ENCODE data around the gene MFSD8. TPM values are rescaled to one million over a fixed set of nuclear protein-coding genes. Genes with fewer than 3 reads are reported as not detected.

Gene MFSD8
- polyA plus RNA-seq, 4 donors, result 9.9 to 31.4 (median 15.7) TPM

DNA sequence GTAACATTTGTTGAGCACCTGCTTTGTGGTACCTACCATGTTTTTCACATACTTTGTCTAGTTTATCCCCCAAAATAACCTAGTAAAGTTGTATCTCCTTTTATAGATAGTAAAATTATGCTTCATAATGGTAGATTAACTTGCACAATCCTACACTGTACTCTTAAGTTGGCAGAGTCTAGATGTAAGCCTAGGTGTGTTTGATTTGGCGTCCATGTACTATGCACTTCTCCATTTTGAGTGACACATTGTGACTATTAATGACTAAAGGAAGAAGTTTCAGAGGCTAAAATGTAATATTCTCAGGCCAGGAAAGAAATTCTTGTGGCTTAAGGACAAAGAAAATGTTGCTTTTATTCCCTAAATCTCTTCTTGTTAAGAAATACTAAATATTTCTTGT lies 68.9 kb downstream of the MFSD8 start:
- H3K27ac ChIP-seq (ENCODE audit: low read depth in 1 of 3, low read length in 2 of 3), result no peak overlapping the region
- H3K4me1 ChIP-seq (ENCODE audit: control insufficient read depth in 3 of 3, insufficient read depth in 2 of 3, low read depth in 1 of 3, low read length in 2 of 3), result no peaks in the 10 kb centered on the region
- DNase-seq (no peak), FAIRE-seq (no peak)
- no peaks in the 10 kb centered on the region for H3K9me3 ChIP-seq (ENCODE audit: control insufficient read depth in 2 of 2, insufficient read depth in 1 of 2, low read depth in 1 of 2, low read length in 1 of 2)
- no peaks in the 10 kb centered on the region for H3K27me3 ChIP-seq (ENCODE audit: control insufficient read depth in 3 of 3, insufficient read depth in 3 of 3, low read length in 3 of 3)
- 88 to 97% (median 90%) methylated on average over 1 of the region's 1 CpG for WGBS, 3 donors
- H3K4me3 ChIP-seq (ENCODE audit: low read depth in 1 of 3, low read length in 3 of 3), result no peak overlapping the region
- H3K36me3 ChIP-seq (ENCODE audit: control insufficient read depth in 3 of 3, insufficient read depth in 2 of 3, low read depth in 1 of 3, low read length in 3 of 3), result peaks cover 0 to 5% (median 0%) of the 10 kb centered on the region in 3 donors

DNA sequence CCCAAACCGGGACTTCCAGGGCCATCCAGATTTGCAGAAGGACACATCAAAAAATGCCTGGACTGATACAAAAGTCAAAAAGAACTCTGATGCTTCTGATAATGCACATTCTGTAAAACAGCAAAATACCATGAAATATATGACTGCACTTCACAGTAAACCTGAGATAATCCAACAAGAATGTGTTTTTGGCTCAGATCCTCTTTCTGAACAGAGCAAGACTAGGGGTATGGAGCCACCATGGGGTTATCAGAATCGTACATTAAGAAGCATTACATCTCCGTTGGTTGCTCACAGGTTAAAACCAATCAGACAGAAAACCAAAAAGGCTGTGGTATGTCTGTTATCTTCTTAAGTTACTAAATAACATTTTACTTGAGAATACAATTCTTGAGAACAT lies 75.1 kb downstream of the MFSD8 start:
- FAIRE-seq (no peak), DNase-seq (no peak)
- H3K4me3 ChIP-seq (ENCODE audit: low read depth in 1 of 3, low read length in 3 of 3), result no peak overlapping the region
- H3K36me3 ChIP-seq (ENCODE audit: control insufficient read depth in 3 of 3, insufficient read depth in 2 of 3, low read depth in 1 of 3, low read length in 3 of 3), result peaks cover 0 to 5% (median 3%) of the 10 kb centered on the region in 3 donors
- no peaks in the 10 kb centered on the region for H3K9me3 ChIP-seq (ENCODE audit: control insufficient read depth in 2 of 2, insufficient read depth in 1 of 2, low read depth in 1 of 2, low read length in 1 of 2)
- no peaks in the 10 kb centered on the region for H3K27me3 ChIP-seq (ENCODE audit: control insufficient read depth in 3 of 3, insufficient read depth in 3 of 3, low read length in 3 of 3)
- no peak overlapping the region for H3K27ac ChIP-seq (ENCODE audit: low read depth in 1 of 3, low read length in 2 of 3)
- no peaks in the 10 kb centered on the region for H3K4me1 ChIP-seq (ENCODE audit: control insufficient read depth in 3 of 3, insufficient read depth in 2 of 3, low read depth in 1 of 3, low read length in 2 of 3)
- WGBS, 3 donors, result 87 to 96% (median 90%) methylated on average over 3 of the region's 3 CpGs

- DNase-seq (no peak), FAIRE-seq (no peak)
- WGBS, 3 donors, result 92 to 100% (median 97%) methylated on average over 1 of the region's 1 CpG
- H3K27me3 ChIP-seq (ENCODE audit: control insufficient read depth in 3 of 3, insufficient read depth in 3 of 3, low read length in 3 of 3), result no peaks in the 10 kb centered on the region
- peaks cover 0 to 8% (median 3%) of the 10 kb centered on the region in 3 donors for H3K36me3 ChIP-seq (ENCODE audit: control insufficient read depth in 3 of 3, insufficient read depth in 2 of 3, low read depth in 1 of 3, low read length in 3 of 3)
- no peak overlapping the region for H3K27ac ChIP-seq (ENCODE audit: low read depth in 1 of 3, low read length in 2 of 3)
- no peak overlapping the region for H3K4me3 ChIP-seq (ENCODE audit: low read depth in 1 of 3, low read length in 3 of 3)
- no peaks in the 10 kb centered on the region for H3K4me1 ChIP-seq (ENCODE audit: control insufficient read depth in 3 of 3, insufficient read depth in 2 of 3, low read depth in 1 of 3, low read length in 2 of 3)
- H3K9me3 ChIP-seq (ENCODE audit: control insufficient read depth in 2 of 2, insufficient read depth in 1 of 2, low read depth in 1 of 2, low read length in 1 of 2), result no peaks in the 10 kb centered on the region
Measured at GRCh38 chr4:127888559-127888958, 76.4 kb downstream of the MFSD8 start.

GRCh38 chr4:127881563-127881864 lies 83.5 kb downstream of the MFSD8 start:
- Histone ChIP-seq H3K36me3 (ENCODE audit: control insufficient read depth in 3 of 3, insufficient read depth in 2 of 3, low read depth in 1 of 3, low read length in 3 of 3) (peaks cover 0 to 3% (median 2%) of the 10 kb centered on the region in 3 donors), H3K9me3 (ENCODE audit: control insufficient read depth in 2 of 2, insufficient read depth in 1 of 2, low read depth in 1 of 2, low read length in 1 of 2) (no peaks in the 10 kb centered on the region), H3K27me3 (ENCODE audit: control insufficient read depth in 3 of 3, insufficient read depth in 3 of 3, low read length in 3 of 3) (no peaks in the 10 kb centered on the region), H3K4me1 (ENCODE audit: control insufficient read depth in 3 of 3, insufficient read depth in 2 of 3, low read depth in 1 of 3, low read length in 2 of 3) (peaks cover 0 to 3% (median 0%) of the 10 kb centered on the region in 3 donors), H3K27ac (ENCODE audit: low read depth in 1 of 3, low read length in 2 of 3) (peak overlapping the region; percentile 8 to 82 (median 65)), H3K4me3 (ENCODE audit: low read depth in 1 of 3, low read length in 3 of 3) (peak overlapping the region; percentile 65 to 81 (median 73))
- FAIRE-seq (no peak), DNase-seq (no peak)
- WGBS, 3 donors, result 0 to 1% (median 0%) methylated on average over 7 of the region's 7 CpGs

DNA sequence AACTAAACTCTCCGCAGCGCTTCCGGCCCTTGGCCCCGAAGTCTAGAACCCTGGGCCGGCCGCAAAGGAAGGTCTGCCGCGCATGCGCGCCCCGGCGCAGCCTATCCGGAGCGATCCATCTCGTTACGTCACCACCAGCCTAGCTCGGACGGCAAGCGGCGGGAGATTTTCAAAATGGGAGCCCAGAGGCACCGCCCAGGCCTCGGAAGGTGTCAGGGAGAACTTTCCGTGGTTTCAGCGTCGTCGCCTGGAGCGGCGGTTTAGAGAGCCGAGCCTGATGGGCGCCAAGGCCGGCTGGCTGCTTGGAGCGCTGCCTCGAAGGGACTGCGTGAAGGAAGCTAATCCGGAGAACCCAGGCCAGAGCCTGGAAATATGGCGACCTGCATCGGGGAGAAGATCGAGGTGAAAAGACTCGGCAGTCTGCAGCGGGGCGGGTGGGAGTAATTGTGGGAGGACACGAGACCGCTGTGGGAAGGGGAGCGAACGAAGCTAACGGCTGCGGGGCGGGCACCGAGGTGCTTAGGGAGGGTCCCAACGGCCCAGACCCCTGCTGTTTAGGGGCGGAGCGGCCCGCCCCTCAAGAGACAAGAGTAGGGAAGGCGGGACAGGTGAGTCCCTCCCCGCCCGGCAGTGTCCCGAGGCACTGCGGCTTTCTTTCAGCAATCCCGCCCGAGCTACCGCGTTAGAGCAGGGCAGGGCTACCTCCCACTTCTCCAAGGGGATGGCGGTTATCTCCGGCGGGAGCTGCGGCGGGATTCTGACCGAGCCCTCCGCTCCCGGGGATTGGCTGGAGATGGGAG lies 84.0 kb downstream of the MFSD8 start, which contains the start of gene PLK4:
Gene PLK4, plus strand, starts transcription at position 131 of the 800 bp plus-strand sequence. Its CDS starts 242 bp downstream, at position 373.
- Histone ChIP-seq H3K36me3 (ENCODE audit: control insufficient read depth in 3 of 3, insufficient read depth in 2 of 3, low read depth in 1 of 3, low read length in 3 of 3) (peaks cover 0 to 3% (median 2%) of the 10 kb centered on the region in 3 donors), H3K4me3 (ENCODE audit: low read depth in 1 of 3, low read length in 3 of 3) (peak within 1 kb of the TSS; percentile 65 to 81 (median 73))
- no peak for FAIRE-seq

GRCh38 chr4:127875791-127876190 lies 89.2 kb downstream of the MFSD8 start:
- DNase-seq (no peak), FAIRE-seq (no peak)
- H3K4me3 ChIP-seq (ENCODE audit: low read depth in 1 of 3, low read length in 3 of 3), result no peak overlapping the region
- H3K27me3 ChIP-seq (ENCODE audit: control insufficient read depth in 3 of 3, insufficient read depth in 3 of 3, low read length in 3 of 3), result no peaks in the 10 kb centered on the region
- H3K36me3 ChIP-seq (ENCODE audit: control insufficient read depth in 3 of 3, insufficient read depth in 2 of 3, low read depth in 1 of 3, low read length in 3 of 3), result peaks cover 0 to 4% (median 0%) of the 10 kb centered on the region in 3 donors
- H3K27ac ChIP-seq (ENCODE audit: low read depth in 1 of 3, low read length in 2 of 3), result no peak overlapping the region
- no peaks in the 10 kb centered on the region for H3K9me3 ChIP-seq (ENCODE audit: control insufficient read depth in 2 of 2, insufficient read depth in 1 of 2, low read depth in 1 of 2, low read length in 1 of 2)
- no peaks in the 10 kb centered on the region for H3K4me1 ChIP-seq (ENCODE audit: control insufficient read depth in 3 of 3, insufficient read depth in 2 of 3, low read depth in 1 of 3, low read length in 2 of 3)

More for the DNA sequence above, 84.0 kb downstream of the MFSD8 start, which contains the start of gene PLK4:
- 0% methylated on average over 67 to 70 of the region's 70 CpGs for WGBS, 3 donors
- peak; percentile 98 to 99 for DNase-seq
- Histone ChIP-seq H3K4me1 (ENCODE audit: control insufficient read depth in 3 of 3, insufficient read depth in 2 of 3, low read depth in 1 of 3, low read length in 2 of 3) (peaks cover 0 to 3% (median 0%) of the 10 kb centered on the region in 3 donors), H3K9me3 (ENCODE audit: control insufficient read depth in 2 of 2, insufficient read depth in 1 of 2, low read depth in 1 of 2, low read length in 1 of 2) (no peaks in the 10 kb centered on the region), H3K27me3 (ENCODE audit: control insufficient read depth in 3 of 3, insufficient read depth in 3 of 3, low read length in 3 of 3) (no peaks in the 10 kb centered on the region), H3K27ac (ENCODE audit: low read depth in 1 of 3, low read length in 2 of 3) (peak within 1 kb of the TSS; percentile 65 to 82 (median 75))

DNA sequence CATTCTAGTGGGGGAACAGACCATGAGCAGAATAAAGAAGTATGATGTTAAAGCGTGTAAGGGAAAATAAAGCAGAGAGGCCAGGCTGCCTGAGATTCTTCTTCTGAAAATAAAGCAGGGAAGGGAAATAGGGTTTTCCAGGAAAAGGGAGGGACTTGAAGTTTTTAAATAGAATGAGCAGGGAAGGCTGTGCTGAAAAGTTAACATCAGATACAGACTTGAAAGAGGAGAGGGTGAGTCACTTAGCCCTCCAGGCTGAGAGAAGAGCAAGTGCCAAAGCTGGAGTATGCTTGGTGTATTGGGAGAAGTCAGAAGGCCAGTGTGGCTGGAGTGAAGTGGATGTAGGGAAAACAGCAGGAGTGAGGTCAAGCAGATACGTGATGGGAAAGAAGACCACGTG lies 94.3 kb downstream of the MFSD8 start:
- peaks cover 0 to 4% (median 0%) of the 10 kb centered on the region in 3 donors for H3K36me3 ChIP-seq (ENCODE audit: control insufficient read depth in 3 of 3, insufficient read depth in 2 of 3, low read depth in 1 of 3, low read length in 3 of 3)
- no peak for DNase-seq
- whole genome bisulfite sequencing, 3 donors, result 56 to 91% (median 88%) methylated on average over 3 of the region's 3 CpGs
- H3K27me3 ChIP-seq (ENCODE audit: control insufficient read depth in 3 of 3, insufficient read depth in 3 of 3, low read length in 3 of 3), result no peaks in the 10 kb centered on the region
- FAIRE-seq, result no peak
- H3K4me1 ChIP-seq (ENCODE audit: control insufficient read depth in 3 of 3, insufficient read depth in 2 of 3, low read depth in 1 of 3, low read length in 2 of 3), result no peaks in the 10 kb centered on the region
- H3K9me3 ChIP-seq (ENCODE audit: control insufficient read depth in 2 of 2, insufficient read depth in 1 of 2, low read depth in 1 of 2, low read length in 1 of 2), result no peaks in the 10 kb centered on the region
- H3K4me3 ChIP-seq (ENCODE audit: low read depth in 1 of 3, low read length in 3 of 3), result no peak overlapping the region
- no peak overlapping the region for H3K27ac ChIP-seq (ENCODE audit: low read depth in 1 of 3, low read length in 2 of 3)

DNA sequence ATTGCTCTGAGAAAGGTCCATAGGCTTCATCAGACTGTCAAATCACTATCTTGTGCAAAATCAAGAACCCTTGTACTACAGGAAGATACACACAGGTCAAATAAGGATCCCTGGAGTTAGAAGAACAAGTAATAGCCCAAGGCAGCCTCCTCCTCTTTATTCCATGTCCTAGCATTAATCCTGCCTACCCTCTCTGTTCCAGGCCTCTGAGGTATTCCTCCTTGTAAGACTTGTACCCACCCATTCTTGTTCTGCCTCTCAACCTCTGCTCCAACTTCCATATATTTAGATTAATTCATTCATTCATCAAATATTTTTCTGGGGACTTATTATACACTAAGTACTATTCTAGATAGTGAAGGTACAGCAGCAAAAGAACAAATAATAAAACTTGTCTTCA lies 94.7 kb downstream of the MFSD8 start:
- Histone ChIP-seq H3K4me3 (ENCODE audit: low read depth in 1 of 3, low read length in 3 of 3) (no peak overlapping the region), H3K27ac (ENCODE audit: low read depth in 1 of 3, low read length in 2 of 3) (no peak overlapping the region), H3K36me3 (ENCODE audit: control insufficient read depth in 3 of 3, insufficient read depth in 2 of 3, low read depth in 1 of 3, low read length in 3 of 3) (peaks cover 0 to 4% (median 0%) of the 10 kb centered on the region in 3 donors), H3K4me1 (ENCODE audit: control insufficient read depth in 3 of 3, insufficient read depth in 2 of 3, low read depth in 1 of 3, low read length in 2 of 3) (no peaks in the 10 kb centered on the region), H3K9me3 (ENCODE audit: control insufficient read depth in 2 of 2, insufficient read depth in 1 of 2, low read depth in 1 of 2, low read length in 1 of 2) (no peaks in the 10 kb centered on the region), H3K27me3 (ENCODE audit: control insufficient read depth in 3 of 3, insufficient read depth in 3 of 3, low read length in 3 of 3) (no peaks in the 10 kb centered on the region)
- DNase-seq, result no peak
- FAIRE-seq, result no peak

DNA sequence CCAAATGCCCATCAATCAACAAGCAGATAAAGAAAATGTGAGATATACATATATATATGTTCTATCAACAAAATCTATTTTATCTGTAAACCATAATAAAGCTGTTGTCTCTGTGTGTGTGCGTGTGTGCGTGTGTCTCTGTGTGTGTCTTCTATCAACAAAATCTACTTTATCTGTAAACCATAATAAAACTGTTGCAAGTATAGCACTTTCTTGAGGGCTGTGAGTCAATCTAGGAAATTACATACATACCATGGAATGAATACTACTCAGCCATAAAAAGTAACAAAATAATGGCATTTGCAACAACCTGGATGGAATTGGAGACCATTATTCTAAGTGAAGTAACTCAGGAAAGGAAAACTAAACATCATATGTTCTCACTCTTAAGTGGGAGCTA lies 96.8 kb downstream of the MFSD8 start:
- Histone ChIP-seq H3K4me1 (ENCODE audit: control insufficient read depth in 3 of 3, insufficient read depth in 2 of 3, low read depth in 1 of 3, low read length in 2 of 3) (no peaks in the 10 kb centered on the region), H3K36me3 (ENCODE audit: control insufficient read depth in 3 of 3, insufficient read depth in 2 of 3, low read depth in 1 of 3, low read length in 3 of 3) (no peaks in the 10 kb centered on the region), H3K9me3 (ENCODE audit: control insufficient read depth in 2 of 2, insufficient read depth in 1 of 2, low read depth in 1 of 2, low read length in 1 of 2) (no peaks in the 10 kb centered on the region), H3K27ac (ENCODE audit: low read depth in 1 of 3, low read length in 2 of 3) (no peak overlapping the region), H3K4me3 (ENCODE audit: low read depth in 1 of 3, low read length in 3 of 3) (no peak overlapping the region), H3K27me3 (ENCODE audit: control insufficient read depth in 3 of 3, insufficient read depth in 3 of 3, low read length in 3 of 3) (no peaks in the 10 kb centered on the region)
- 88 to 93% (median 91%) methylated on average over 2 of the region's 2 CpGs for WGBS, 3 donors
- FAIRE-seq, result no peak
- no peak for DNase-seq
